Measurements from ENCODE around the gene TNP1.

Gene TNP1

GRCh38 chr2:216839688-216840087 lies 20.2 kb downstream of the TNP1 start:
- DNase-seq (ENCODE audit: low read depth in 2 of 2): no peak

GRCh38 chr2:216838151-216838550 lies 21.7 kb downstream of the TNP1 start:
- no peak for DNase-seq (ENCODE audit: low read depth in 2 of 2)

- no peak for DNase-seq (ENCODE audit: low read depth in 2 of 2)
Measured at GRCh38 chr2:216837740-216838139, 22.1 kb downstream of the TNP1 start.

GRCh38 chr2:216833061-216833460 lies 26.8 kb downstream of the TNP1 start:
- no peak for DNase-seq (ENCODE audit: low read depth in 2 of 2)

- DNase-seq (ENCODE audit: low read depth in 2 of 2): no peak
Measured at GRCh38 chr2:216830346-216830745, 29.5 kb downstream of the TNP1 start.

- DNase-seq (ENCODE audit: low read depth in 2 of 2): no peak
Measured at GRCh38 chr2:216829533-216829932, 30.3 kb downstream of the TNP1 start.

- no peak for DNase-seq (ENCODE audit: low read depth in 2 of 2)
Measured at GRCh38 chr2:216827073-216827720, 32.7 kb downstream of the TNP1 start.

GRCh38 chr2:216822470-216822869 lies 37.4 kb downstream of the TNP1 start:
- DNase-seq (ENCODE audit: low read depth in 2 of 2): no peak

GRCh38 chr2:216820709-216821108 lies 39.2 kb downstream of the TNP1 start:
- DNase-seq (ENCODE audit: low read depth in 2 of 2): no peak

GRCh38 chr2:216819766-216820165 lies 40.1 kb downstream of the TNP1 start:
- DNase-seq (ENCODE audit: low read depth in 2 of 2): no peak

- DNase-seq (ENCODE audit: low read depth in 2 of 2): no peak
Measured at GRCh38 chr2:216819055-216819454, 40.8 kb downstream of the TNP1 start.

- DNase-seq (ENCODE audit: low read depth in 2 of 2): no peak
Measured at GRCh38 chr2:216810399-216811160, 49.3 kb downstream of the TNP1 start.

Measured in stimulated activated CD4-positive, alpha-beta T cell treated with anti-CD3 and anti-CD28 coated beads, Interleukin-4, amount 100 ng/mL, for 48 hours (primary cell).